GM19023 (cell line): ENCODE data around the gene LGALS8.
"Not testable (repeated sequence)": the region's sequence is repeated elsewhere in the genome, so short reads cannot be mapped to it uniquely, and the experiment has no call there.

Experiments
- ATAC-seq: cut with Tn5 transposase; IDR thresholded peaks from one replicate; pipeline ENCODE4 v1.9.1; 2021; ENCODE audit warnings: mild to moderate bottlenecking, moderate library complexity; ENCODE audit not compliant: unreplicated experiment

Gene LGALS8

DNA sequence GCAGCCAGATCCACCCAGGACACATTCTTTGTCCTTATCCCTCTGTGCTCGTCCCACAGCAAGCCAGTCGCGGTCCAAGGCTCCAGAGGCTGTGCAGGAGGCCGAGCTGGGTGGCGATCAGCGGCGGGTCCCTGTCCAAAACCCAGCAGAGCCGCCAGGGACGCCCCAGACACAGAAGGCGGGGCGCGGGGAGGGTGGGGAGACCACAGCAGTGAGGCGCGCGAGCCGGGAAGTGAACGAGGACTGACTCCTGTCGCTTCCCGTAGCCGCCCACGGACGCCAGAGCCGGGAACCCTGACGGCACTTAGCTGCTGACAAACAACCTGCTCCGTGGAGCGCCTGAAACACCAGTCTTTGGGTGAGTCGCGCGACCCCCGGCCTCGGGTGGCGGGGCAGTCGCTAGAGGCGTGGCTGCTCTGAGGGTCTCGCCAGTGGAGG, at the start of gene LGALS8:
Gene LGALS8, plus strand, starts transcription at position 279 of the 438 bp plus-strand sequence. CDS start 2,089 bp downstream, outside the sequence.
- peak; percentile 77 for ATAC-seq

GRCh38 chr1:236476019-236476418, 47.8 kb upstream of the LGALS8 start:
- no peak for ATAC-seq

DNA sequence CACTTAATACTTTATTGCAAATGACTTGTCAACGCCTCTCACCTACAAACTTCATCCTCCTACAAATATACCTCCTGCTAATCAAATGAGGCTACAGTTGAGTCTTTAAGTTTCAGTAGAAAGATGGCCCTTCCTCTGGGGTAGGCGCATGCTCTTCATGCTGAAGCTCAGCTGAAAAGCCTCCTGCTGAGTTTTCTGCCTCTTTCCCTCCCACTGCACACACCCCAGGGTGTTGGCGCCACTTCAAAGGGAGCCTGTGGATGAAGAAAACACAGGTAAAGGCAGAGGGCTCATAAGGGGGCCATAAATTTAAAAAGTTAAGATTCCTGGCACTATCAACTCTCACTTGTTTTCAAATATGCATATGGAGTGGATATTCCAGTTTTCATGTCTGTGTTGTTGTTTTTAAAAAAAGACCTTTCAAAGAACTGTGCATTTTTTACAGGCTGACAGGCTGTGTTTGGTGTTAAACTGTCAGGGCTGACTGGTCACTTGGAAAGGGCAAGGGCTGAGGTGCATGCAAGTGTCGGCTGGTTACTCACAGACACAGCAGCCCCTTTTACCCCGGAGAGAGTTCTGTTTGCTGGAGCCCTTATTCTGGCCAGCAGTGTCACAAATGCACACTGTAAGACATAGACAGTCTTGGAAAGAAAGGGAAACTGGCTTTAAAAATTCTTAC, 42.9 kb upstream of the LGALS8 start:
- ATAC-seq: no peak

DNA sequence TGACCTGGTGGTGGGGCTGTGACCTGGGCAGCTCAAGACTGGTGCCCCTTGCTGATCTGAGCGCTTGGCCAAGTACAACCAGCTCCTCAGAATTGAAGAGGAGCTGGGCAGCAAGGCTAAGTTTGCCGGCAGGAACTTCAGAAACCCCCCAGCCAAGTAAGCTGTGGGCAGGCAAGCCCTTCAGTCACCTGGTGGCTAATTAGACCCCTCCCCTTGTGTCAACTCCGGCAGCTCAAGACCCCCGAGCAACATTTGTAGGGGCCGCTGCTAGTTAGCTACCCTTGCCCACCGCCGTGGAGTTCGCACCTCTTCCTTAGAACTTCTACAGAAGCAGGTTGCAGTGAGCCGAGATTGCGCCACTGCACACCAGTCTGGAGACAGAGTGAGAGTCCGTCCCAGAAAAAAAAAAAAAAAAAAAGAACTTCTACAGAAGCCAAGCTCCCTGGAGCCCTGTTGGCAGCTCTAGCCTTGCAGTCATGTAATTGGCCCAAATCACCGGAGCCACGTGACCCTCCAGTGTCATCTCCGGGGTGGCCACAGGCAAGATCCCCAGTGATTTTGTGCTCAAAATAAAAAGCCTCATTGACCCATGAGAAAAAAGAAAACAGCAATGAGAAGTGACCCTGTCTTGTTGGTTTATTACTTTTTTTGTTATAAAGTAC, 39.3 kb upstream of the LGALS8 start:
- ATAC-seq: no peak

- ATAC-seq: no peak
Observed at GRCh38 chr1:236486356-236487002, 37.3 kb upstream of the LGALS8 start.

DNA sequence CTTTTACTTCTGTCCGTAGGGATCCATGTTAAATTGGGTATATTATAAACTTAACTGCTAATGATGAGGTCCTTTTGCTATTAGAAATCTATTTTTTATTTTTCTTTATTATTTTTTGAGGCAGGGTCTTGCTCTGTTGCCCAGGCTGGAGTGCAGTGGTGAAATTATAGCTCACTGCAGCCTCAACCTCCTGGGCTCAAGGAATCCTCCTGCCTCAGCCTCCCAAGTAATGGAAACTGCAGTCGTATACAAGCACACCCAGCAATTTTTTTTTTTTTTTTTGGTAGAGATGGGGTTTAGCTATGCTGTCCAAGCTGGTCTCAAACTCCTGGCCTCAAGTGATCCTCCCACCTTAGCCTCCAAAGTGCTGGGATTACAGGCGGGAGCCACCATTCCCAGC, 34.6 kb upstream of the LGALS8 start:
- ATAC-seq: not testable (repeated sequence)

DNA sequence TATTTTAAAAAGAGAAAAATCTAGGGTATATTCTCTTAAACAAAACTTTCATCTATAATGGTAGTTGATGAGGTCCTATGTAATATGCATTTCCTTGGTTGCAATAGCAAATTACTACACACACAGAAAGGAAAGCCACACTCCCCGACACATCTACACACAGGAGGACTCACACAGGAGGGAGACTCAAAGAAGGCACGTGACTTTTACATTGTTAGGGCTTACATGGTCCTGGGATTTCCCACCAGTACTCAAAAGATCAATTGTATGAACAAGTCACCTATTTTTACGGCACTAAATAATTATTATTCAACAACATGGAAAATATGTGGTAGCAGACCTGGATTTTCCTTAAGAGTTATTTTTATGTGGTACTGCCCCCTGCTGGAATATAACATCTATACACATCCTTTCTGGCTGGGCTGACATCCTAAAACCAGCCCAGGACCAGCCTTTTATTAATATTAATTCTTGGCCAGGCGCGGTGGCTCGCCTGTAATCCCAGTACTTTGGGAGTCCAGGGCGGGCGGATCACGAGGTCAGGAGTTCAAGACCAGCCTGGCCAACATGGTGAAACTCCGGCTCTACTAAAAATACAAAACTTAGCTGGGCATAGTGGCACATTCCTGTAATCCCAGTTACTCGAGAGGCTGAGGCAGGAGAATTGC, 33.9 kb upstream of the LGALS8 start:
- ATAC-seq: no peak

GRCh38 chr1:236491469-236492136, 32.2 kb upstream of the LGALS8 start:
- no peak for ATAC-seq

- no peak for ATAC-seq
Observed at GRCh38 chr1:236492378-236492777, 31.4 kb upstream of the LGALS8 start.

GRCh38 chr1:236494082-236494481, 29.7 kb upstream of the LGALS8 start:
- no peak for ATAC-seq

DNA sequence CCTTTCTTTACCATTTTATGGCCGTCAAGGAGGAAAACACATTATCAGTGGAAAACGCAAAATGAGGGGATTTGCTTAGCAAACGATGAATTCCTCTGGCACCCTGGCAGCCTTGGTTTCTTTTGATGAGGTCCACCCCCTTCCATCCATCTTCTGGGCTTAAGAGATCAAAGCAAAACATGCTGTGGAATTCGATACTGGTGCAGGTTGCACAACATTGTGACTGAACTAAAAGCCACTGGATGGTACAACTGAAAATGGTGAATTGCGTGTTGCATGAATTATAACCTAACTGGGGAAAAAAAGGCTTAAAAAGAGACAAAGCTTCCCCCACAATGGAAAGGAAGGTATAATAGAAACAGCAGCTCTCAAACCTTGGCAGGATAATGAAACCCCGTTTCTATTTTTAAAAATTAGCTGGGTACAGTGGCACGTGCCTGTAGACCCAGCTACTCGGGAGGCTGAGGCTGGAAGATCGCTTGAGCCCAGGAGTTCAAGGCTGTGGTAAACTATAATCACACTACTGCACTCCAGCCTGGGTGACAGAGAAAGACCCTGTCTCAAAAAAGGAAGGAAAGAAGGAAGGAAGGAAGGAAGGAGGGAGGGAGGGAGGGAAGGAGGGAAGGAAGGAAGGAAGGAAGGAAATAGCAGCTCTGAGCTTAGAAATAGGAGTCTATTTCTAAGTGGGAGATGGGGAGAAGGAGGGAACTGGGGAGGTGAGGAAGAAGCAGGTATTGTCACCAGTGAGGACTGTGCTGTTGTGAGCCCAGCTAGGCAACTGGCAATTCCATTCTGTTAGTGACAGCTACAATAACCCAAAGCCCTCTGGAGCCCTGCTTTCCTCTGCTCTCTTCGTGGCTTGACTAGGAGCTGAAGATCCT, 29.0 kb upstream of the LGALS8 start:
- ATAC-seq: no peak

DNA sequence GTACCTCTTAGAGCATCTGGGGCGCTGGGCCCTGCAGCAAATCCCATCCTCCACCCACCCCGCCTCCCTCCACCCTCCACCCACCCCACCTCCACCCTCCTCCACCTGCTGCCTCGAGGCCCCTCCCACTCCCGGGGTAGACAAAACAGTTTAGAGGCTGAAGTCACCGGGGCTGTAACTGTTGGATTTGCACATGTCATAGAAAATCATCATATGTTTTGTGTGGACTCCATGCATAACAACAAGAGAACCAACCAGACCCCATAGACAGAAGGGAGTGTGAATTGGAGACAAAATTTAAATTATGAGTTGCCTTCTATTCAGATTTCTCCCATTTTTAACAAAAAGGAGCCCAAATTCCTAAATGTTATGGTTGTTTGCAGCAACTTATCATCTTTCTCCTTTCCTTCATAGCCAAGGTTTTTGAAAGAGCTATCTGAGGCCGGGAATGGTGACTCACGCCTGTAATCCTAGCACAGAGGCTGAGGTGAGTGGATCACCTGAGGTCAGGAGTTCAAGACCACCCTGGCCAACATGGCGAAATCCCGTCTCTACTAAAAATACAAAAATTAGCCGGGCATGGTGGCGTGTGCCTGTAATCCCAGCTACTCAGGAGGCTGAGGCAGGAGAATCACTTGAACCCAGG, 28.2 kb upstream of the LGALS8 start:
- no peak for ATAC-seq

GRCh38 chr1:236497908-236498307, 25.9 kb upstream of the LGALS8 start:
- ATAC-seq: no peak

DNA sequence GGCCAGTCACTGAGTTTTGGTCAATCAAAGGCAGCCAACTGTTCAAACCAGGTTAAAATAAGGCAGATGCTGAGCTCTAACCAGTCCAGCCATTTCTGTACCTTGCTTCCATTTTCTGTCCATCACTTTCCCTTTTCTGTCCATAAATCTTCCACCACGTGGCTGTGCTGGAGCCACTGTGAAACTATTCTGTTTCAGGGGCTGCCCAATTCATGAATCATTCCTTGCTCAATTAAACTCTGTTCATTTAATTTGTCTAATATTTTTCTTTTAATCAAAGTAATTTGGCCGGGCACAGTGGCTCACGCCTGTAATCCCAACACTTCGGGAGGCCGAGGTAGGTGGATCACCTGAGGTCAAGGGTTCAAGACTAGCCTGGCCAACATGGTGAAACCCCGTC, 22.7 kb upstream of the LGALS8 start:
- ATAC-seq: no peak

DNA sequence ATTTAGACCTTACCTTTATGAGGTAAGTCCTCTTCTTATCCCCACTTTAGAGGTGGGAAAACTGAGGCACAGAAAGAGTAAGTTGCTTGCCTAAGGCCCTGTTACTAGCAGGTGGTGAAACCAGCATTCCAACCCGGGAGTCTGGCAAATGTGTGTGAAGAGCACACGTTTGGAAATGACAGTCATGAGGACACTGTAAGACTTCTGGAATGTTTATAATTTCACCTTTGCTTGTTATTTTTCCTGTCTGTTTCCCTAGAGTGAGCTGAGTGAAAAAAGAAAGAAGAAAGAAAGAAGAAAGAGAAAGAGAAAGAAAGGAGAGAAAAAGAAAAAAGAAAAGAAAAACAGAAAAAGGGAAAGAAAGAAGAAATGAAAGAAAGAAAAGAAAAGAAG, 21.2 kb upstream of the LGALS8 start:
- ATAC-seq: no peak

DNA sequence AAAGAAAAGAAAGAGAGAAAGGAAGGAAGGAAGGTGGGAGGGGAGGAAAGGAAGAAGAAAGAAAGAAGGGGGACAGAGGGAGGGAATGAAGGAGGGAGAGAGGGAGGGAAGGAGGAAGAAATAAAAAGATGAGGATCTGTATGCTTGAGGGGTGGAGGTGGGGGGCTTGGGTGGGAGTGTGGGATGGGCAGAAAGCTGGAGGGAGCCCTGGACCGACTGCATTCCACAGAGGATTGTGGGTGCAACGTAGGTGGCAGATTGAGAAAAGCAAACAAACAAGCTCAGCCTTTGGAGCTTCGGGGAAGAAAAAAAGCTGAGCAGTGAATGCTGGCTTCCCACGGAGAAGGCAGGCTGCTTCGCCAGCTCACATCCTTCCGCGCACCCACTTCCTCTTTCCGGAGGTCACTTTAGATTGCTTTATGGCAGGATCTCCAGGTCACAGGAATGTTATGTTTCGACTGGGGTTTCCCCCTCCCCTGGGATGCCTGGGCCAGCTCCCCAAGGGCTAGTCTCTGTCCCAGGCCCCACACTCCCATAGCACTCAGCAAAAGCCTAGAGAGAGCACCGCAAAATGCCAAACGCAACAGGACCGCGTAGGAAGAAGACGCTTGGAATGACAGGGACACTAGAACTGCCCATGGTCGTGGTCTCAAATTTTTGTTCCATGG, 20.7 kb upstream of the LGALS8 start:
- no peak for ATAC-seq

DNA sequence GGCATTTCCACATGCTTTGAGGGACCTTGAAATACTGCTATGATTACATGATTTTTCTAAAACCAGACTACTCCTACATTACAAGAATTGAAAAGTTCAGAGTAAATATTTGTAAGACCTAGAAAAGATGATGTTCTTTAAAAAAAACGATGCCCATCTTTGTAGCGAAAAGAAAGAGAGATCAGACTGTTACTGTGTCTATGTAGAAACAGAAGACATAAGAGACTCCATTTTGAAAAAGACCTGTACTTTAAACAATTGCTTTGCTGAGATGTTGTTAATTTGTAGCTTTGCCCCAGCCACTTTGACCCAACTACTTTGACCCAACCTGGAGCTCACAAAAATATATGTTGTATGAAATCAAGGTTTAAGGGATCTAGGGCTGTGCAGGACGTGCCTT, 19.4 kb upstream of the LGALS8 start:
- ATAC-seq: not testable (repeated sequence)

DNA sequence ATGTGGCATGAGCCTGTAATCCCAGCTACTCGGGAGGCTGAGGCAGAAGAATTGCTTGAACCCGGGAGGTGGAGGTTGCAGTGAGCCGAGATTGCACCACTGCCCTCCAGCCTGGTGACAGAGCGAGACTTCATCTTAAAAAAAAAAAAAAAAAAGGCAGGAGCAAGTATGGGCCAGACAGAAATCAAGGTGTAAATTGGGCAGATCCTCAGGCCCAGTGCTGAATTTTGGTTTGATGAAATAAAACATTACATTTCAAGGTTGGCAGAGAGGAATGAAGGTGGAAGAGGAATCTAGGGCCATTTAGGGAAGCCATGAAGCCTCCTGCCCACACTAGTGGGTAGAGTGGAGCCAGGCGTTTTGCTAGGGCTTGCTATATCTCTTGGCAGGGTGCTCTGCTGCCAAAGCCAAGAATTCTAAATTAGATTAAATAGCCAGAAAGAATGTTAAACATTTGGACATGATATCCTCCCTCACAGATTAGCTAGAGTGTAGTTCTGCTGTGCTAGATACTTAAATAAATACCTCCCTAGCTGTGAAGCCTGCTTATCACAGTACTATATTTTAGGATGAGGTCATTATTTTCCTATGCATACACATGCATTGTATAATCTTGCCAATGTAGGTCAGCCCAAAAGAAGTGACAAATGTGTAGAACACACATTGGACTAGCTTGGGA, 16.6 kb upstream of the LGALS8 start:
- ATAC-seq: no peak
